ENCODE results near the gene WDR47.

DNA sequence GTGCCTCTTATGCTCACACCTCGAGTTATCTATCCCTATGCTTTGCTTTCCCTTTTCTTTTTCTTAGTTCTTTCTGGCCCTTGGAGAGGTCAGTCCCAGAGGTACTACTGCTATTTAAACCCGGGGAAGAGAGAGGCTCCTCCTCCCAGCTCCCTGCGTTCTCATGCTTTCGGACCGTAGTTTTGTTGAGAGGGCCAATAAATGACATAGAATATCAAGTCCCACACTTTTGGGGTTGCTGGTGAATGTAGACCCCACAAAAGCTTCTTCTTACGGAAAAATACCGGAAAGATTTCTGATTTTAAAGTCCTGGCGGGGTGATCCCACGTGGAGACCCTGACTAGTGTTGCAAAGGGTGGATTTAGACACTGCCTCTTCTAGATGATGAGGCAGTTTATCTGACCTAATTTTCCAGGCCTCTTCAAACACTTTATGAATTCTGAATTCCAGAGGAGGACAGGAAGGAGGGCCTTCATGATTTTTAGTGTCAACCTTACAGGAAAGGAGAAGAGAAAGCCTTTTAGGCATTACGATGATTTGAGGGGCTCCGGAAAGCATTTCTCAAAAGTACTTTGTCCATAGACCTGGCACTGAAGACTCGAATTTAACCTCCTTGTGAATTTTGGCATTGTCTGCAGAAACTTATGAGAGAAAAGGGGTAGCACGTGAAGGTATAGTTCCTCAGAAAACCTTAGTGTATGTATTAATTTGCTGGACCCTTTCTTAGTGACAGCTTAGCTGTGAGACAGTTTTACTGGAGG is 49.4 kb upstream of the WDR47 start:
- TF ChIP-seq POLR2A (IDR thresholded peaks at IDR 0.05) = no peak
- TF ChIP-seq, protein P1, sequence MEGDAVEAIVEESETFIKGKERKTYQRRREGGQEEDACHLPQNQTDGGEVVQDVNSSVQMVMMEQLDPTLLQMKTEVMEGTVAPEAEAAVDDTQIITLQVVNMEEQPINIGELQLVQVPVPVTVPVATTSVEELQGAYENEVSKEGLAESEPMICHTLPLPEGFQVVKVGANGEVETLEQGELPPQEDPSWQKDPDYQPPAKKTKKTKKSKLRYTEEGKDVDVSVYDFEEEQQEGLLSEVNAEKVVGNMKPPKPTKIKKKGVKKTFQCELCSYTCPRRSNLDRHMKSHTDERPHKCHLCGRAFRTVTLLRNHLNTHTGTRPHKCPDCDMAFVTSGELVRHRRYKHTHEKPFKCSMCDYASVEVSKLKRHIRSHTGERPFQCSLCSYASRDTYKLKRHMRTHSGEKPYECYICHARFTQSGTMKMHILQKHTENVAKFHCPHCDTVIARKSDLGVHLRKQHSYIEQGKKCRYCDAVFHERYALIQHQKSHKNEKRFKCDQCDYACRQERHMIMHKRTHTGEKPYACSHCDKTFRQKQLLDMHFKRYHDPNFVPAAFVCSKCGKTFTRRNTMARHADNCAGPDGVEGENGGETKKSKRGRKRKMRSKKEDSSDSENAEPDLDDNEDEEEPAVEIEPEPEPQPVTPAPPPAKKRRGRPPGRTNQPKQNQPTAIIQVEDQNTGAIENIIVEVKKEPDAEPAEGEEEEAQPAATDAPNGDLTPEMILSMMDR (IDR thresholded peaks at IDR 0.05) = no peak
